ENCODE data around the gene GATC. TPM values are rescaled to one million over a fixed set of nuclear protein-coding genes. Genes with fewer than 3 reads are reported as not detected.

Gene GATC
- total and polyA plus RNA-seq, 2 of the 4 experiments (the other 2 are of a cell fraction), result 8.7 to 16.5 TPM

GRCh38 chr12:120437735-120438494, 8.3 kb upstream of the GATC start, which contains the start of gene COX6A1:
Gene COX6A1 (plus strand): TSS chr12:120438113. CDS start chr12:120438127, 14 bp downstream.
- Histone ChIP-seq H3K23ac (ENCODE audit: low read depth, low read length) (peak within 1 kb of the TSS; percentile 33), H2AK9ac (replicated peaks; ENCODE audit: low read depth, low read length, poor library complexity) (peak within 1 kb of the TSS; percentile 77), H3K27ac (ENCODE audit: insufficient read depth, low read length) (peak within 1 kb of the TSS; percentile 59), H3K36me3 (ENCODE audit: control insufficient read depth, insufficient read depth, low read length) (peaks cover 3% of the 10 kb centered on the region), H2BK15ac (ENCODE audit: low read depth, low read length) (no peak within 1 kb of the TSS; the same call in 2 of the 3 replicates), H3K9me3 (ENCODE audit: control insufficient read depth, insufficient read depth, low read length) (no peaks in the 10 kb centered on the region), H4K5ac (ENCODE audit: low read depth, low read length) (peak within 1 kb of the TSS; percentile 97), H3K4me1 (ENCODE audit: control insufficient read depth, insufficient read depth, low read length) (peaks cover 4% of the 10 kb centered on the region; the same call in 1 of the 2 replicates), H4K20me1 (ENCODE audit: insufficient read depth, low read length) (0 out of 2 replicates have a peak, but pooled peaks cover 7% of the 10 kb centered on the region), H4K8ac (ENCODE audit: low read depth in 2 of 2, low read length in 2 of 2) (peak within 1 kb of the TSS; percentile 90 to 98), H3K9me1 (ENCODE audit: insufficient read depth, low read length) (no peaks in the 10 kb centered on the region), H4K91ac (ENCODE audit: insufficient read depth, low read depth, low read length) (peak within 1 kb of the TSS; percentile 46), H3K4me3 (ENCODE audit: insufficient read depth, low read depth, low read length) (peak within 1 kb of the TSS; percentile 79), H3K14ac (replicated peaks; ENCODE audit: low read depth, low read length) (peak within 1 kb of the TSS; percentile 56), H2BK5ac (ENCODE audit: low read depth, low read length, poor library complexity, severe bottlenecking) (peak within 1 kb of the TSS; percentile 40), H3K27me3 (ENCODE audit: control insufficient read depth, insufficient read depth, low read length) (peaks cover 4% of the 10 kb centered on the region), H2BK120ac (ENCODE audit: low read depth, low read length) (0 out of 2 replicates have a peak within 1 kb of the TSS, but pooled peaks have one; percentile 21), H2BK20ac (ENCODE audit: low read depth, low read length) (no peak within 1 kb of the TSS), H3K9ac (ENCODE audit: low read depth, low read length) (peak within 1 kb of the TSS; percentile 83), H3K79me1 (ENCODE audit: low read depth in 1 of 2, low read length in 2 of 2) (peaks cover 10 to 33% of the 10 kb centered on the region in 2 experiments), H2AK5ac (ENCODE audit: low read depth, low read length) (peak within 1 kb of the TSS; percentile 75; the same call in 1 of the 2 replicates), H3K4me2 (ENCODE audit: low read depth, low read length) (peak within 1 kb of the TSS; percentile 97), H3K4ac (ENCODE audit: low read depth, low read length) (peak within 1 kb of the TSS; percentile 75), H3K56ac (ENCODE audit: extremely low read depth, insufficient read depth, low read length) (peak within 1 kb of the TSS; percentile 69), H3K18ac (ENCODE audit: low read depth, low read length) (peak within 1 kb of the TSS; percentile 26; the same call in 1 of the 2 replicates), H2AFZ (replicated peaks; ENCODE audit: low read length, poor library complexity) (peak within 1 kb of the TSS; percentile 98)
- 2% methylated on average over 39 of the region's 59 CpGs; no CpG with 5 or more reads in 1 of the 2 experiments for WGBS, 2 experiments (ENCODE audit: extremely low coverage in 2 of 2, insufficient read length in 1 of 2)
- CTCF ChIA-PET, result interaction anchor here (1.0 kb wide), 1 partner anchor 211 kb away, joined by 3 read pairs; no protein-coding TSS in a partner anchor
- POLR2A ChIA-PET (ENCODE audit: unreplicated experiment), result no interaction called here
- intact Hi-C loops (cut with micrococcal nuclease), result no loop called here
- peak; percentile 99 for ATAC-seq (ENCODE audit: low read depth)
- TF ChIP-seq RFX5 (IDR thresholded peaks at IDR 0.05; ENCODE audit: low read depth, low read length) (no peak), CEBPB (IDR thresholded peaks at IDR 0.05; ENCODE audit: low read depth, low read length) (no peak), RAD21 (IDR thresholded peaks at IDR 0.05; ENCODE audit: low read length) (no peak), BHLHE40 (IDR thresholded peaks at IDR 0.05; ENCODE audit: low read depth, low read length) (no peak), MAZ (IDR thresholded peaks at IDR 0.05; ENCODE audit: borderline replicate concordance, low read depth, low read length) (no peak), POLR2A (IDR thresholded peaks at IDR 0.05; ENCODE audit: low read depth, low read length) (peak; percentile 57; the same call in 1 of the 2 replicates), NFE2L2 (IDR thresholded peaks at IDR 0.05; ENCODE audit: low read depth, low read length) (no peak), MXI1 (IDR thresholded peaks at IDR 0.05; ENCODE audit: borderline replicate concordance, low read depth, low read length) (0 out of 2 replicates have a peak, but pooled peaks have one; percentile 9), USF2 (IDR thresholded peaks at IDR 0.05; ENCODE audit: low read depth, low read length) (no peak), RCOR1 (IDR thresholded peaks at IDR 0.05; ENCODE audit: insufficient replicate concordance, low read length) (no peak), CTCF (conservative IDR thresholded peaks at IDR 0.05; ENCODE audit: low read depth, low read length) (no peak)
- peak; percentile 97 for DNase-seq
- TSS peak; percentile 75 for BruUV-seq (replicated peaks)
- dilution Hi-C loops (cut with HindIII; ENCODE audit: low sequenced_read_pairs, unreplicated experiment), result no loop called here
- in situ Hi-C loops (cut with MboI; ENCODE audit: low sequenced_read_pairs), result loop anchor here (25.0 kb wide), 1 partner anchor 101 kb away; the partner anchor contains the start of gene PLA2G1B
